Upper lobe of left lung (tissue), 6 donors: ENCODE results near the gene IL1RAPL2. TPM values are rescaled to one million over a fixed set of nuclear protein-coding genes. Genes with fewer than 3 reads are reported as not detected.

Experiments
- ATAC-seq, 2 donors: fragments of 200-7000 bp; cut with Tn5 transposase; one replicate each; pipeline ENCODE4 v1.9.1; 2022; ENCODE audit warnings: mild to moderate bottlenecking in 2 of 2, moderate library complexity in 2 of 2; ENCODE audit not compliant: low FRiP score in 2 of 2
- DNase-seq, 2 donors: peaks; one replicate each; pipeline ENCODE4 v3.0.0-alpha.2; 2019 to 2020
- H3K27ac ChIP-seq, 4 donors: fragments of 200-600 bp; sonication (generic); one replicate each; pipeline ENCODE4 v1.5.1; 2016 to 2019
- H3K27me3 ChIP-seq, 4 donors: fragments of 200-600 bp; sonication (generic); one replicate each; pipeline ENCODE4 v1.5.1; 2017 to 2019
- H3K36me3 ChIP-seq, 4 donors: fragments of 200-600 bp; sonication (generic); one replicate each; pipeline ENCODE4 v1.5.1; 2016 to 2019
- H3K4me1 ChIP-seq, 4 donors: fragments of 200-600 bp; sonication (generic); one replicate each; pipeline ENCODE4 v1.5.1; 2018 to 2019
- H3K4me3 ChIP-seq, 4 donors: fragments of 200-600 bp; sonication (generic); one replicate each; pipeline ENCODE4 v1.5.1; 2017 to 2019; ENCODE audit warnings: mild to moderate bottlenecking in 2 of 4, moderate library complexity in 1 of 4
- H3K9me3 ChIP-seq, 4 donors: fragments of 200-600 bp; sonication (generic); one replicate each; pipeline ENCODE4 v1.5.1; 2018 to 2019
- CTCF ChIP-seq, 6 experiments: fragments of 450-650 bp in 4 of 6; fragments of 200-600 bp in 2 of 6; sonication (generic) in 2 of 6; IDR thresholded peaks; one replicate each; pipeline ENCODE4 v1.5.1; 2016 to 2019; ENCODE audit warnings: antibody characterized with exemption in 6 of 6
- EP300 ChIP-seq, 4 donors: sonication (generic); formaldehyde crosslinking; IDR thresholded peaks; one replicate each; pipeline ENCODE4 v1.5.1; 2017; ENCODE audit warnings: antibody characterized with exemption in 4 of 4, control low read depth in 2 of 4
- POLR2A ChIP-seq, 4 donors: fragments of 450-650 bp; IDR thresholded peaks; one replicate each; pipeline ENCODE4 v1.5.1; 2016 to 2017; ENCODE audit warnings: antibody characterized with exemption in 4 of 4, mild to moderate bottlenecking in 2 of 4
- POLR2AphosphoS5 ChIP-seq, 2 donors: sonication (generic); formaldehyde crosslinking; IDR thresholded peaks; one replicate each; pipeline ENCODE4 v1.5.1; 2017; ENCODE audit warnings: antibody characterized with exemption in 2 of 2
- WGBS, 2 donors: methylation state at CpG; one replicate each; pipeline ENCODE4 v1.1.5; 2017 to 2018; 5-methylcytosine and 5-hydroxymethylcytosine counted together
- total RNA-seq, 6 donors: library from RNA; depleted of rRNA in 4 of 6; stranded (reverse); fragments of >200 nt in 4 of 6; gene quantifications; one replicate each; pipeline versions ENCODE4 v1.1.0 to v1.2.1, GENCODE V29; 2016 to 2021
- donor health status: DM: no; HTN: no; CAD: no; lungs with moderate emphysema.
- donor health status: DM: no; HTN: yes; CAD: no; lungs with severe emphysema.

Gene IL1RAPL2
- total RNA-seq, 6 donors from 2014 or later: not detected

GRCh38 chrX:105753411-105753810 lies 1187.4 kb downstream of the IL1RAPL2 start:
- ATAC-seq (no peak), DNase-seq (no peak)
- Histone ChIP-seq H3K4me3 (no peak overlapping the region), H3K27ac (no peak overlapping the region), H3K27me3 (no peaks in the 10 kb centered on the region), H3K36me3 (no peaks in the 10 kb centered on the region), H3K9me3 (no peaks in the 10 kb centered on the region), H3K4me1 (no peaks in the 10 kb centered on the region)
- TF ChIP-seq POLR2AphosphoS5 (IDR thresholded peaks at IDR 0.05) (no peak), CTCF (IDR thresholded peaks at IDR 0.05) (no peak), EP300 (IDR thresholded peaks at IDR 0.05) (no peak), POLR2A (IDR thresholded peaks at IDR 0.05) (no peak)
- WGBS, 2 donors: 63 to 78% methylated on average over 4 of the region's 4 CpGs

DNA sequence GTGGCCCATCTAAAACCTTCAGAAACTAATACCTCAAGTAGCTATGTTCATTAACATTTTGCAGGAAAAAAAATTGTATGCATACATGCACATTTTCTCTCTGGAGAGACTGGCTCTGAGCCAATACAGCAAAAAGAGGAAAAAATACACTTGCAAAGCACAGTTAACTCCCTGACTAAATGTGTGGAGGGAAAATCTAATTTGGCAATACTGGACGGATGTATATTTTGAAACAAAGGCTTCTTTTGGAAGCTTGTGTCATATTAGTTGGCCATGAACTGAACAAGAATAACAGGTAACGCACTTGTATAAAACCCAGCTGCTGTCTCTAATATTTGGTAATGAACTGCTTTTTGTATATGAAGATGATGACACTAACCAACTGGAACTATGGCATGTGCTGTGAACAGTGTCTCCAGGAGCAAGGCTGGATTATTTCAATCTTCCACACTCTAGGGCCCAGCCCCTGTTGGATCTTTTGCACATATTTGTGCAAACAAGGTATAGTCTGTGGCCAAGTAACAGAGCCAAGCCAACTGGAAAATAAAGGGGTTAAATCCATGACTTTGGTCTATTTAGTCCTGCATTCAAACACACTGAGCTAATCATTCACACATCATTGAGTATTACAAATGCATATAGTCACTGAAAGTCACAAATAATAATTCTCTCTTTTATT lies 1188.4 kb downstream of the IL1RAPL2 start:
- TF ChIP-seq POLR2AphosphoS5 (IDR thresholded peaks at IDR 0.05): no peak
- TF ChIP-seq POLR2A (IDR thresholded peaks at IDR 0.05): no peak
- no peak for TF ChIP-seq EP300 (IDR thresholded peaks at IDR 0.05)
- TF ChIP-seq CTCF (IDR thresholded peaks at IDR 0.05): no peak
- no peaks in the 10 kb centered on the region for H3K27me3 ChIP-seq
- DNase-seq (no peak), ATAC-seq (no peak)
- H3K27ac ChIP-seq: no peak overlapping the region
- H3K4me3 ChIP-seq: no peak overlapping the region
- WGBS, 2 donors: 68 to 70% methylated on average over 2 of the region's 2 CpGs
- no peaks in the 10 kb centered on the region for H3K4me1 ChIP-seq
- H3K36me3 ChIP-seq: no peaks in the 10 kb centered on the region
- no peaks in the 10 kb centered on the region for H3K9me3 ChIP-seq

DNA sequence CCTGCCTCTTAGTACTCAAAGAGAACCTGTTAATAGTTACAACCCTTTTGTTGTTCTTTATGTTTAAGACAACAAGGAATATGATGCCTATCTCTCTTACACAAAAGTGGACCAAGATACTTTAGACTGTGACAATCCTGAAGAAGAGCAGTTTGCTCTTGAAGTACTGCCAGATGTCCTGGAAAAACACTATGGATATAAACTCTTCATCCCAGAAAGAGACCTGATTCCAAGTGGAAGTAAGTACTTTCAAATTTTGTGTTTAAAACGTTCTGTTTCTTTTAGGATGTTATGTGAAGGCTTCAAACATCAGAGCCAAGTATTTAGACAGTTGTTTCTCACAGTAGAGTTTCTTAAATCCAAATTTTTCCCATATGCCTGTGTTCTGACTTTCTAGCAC lies 1189.1 kb downstream of the IL1RAPL2 start:
- ATAC-seq (no peak), DNase-seq (no peak)
- no peak overlapping the region for H3K27ac ChIP-seq
- TF ChIP-seq EP300 (IDR thresholded peaks at IDR 0.05): no peak
- H3K4me3 ChIP-seq: no peak overlapping the region
- no peaks in the 10 kb centered on the region for H3K36me3 ChIP-seq
- 19 to 23% methylated on average over 1 of the region's 1 CpG for WGBS, 2 donors
- H3K4me1 ChIP-seq: no peaks in the 10 kb centered on the region
- no peaks in the 10 kb centered on the region for H3K27me3 ChIP-seq
- H3K9me3 ChIP-seq: no peaks in the 10 kb centered on the region

- 67 to 83% methylated on average over 1 of the region's 1 CpG for WGBS, 2 donors
- TF ChIP-seq POLR2A (IDR thresholded peaks at IDR 0.05) (no peak), POLR2AphosphoS5 (IDR thresholded peaks at IDR 0.05) (no peak), EP300 (IDR thresholded peaks at IDR 0.05) (no peak), CTCF (IDR thresholded peaks at IDR 0.05) (no peak)
- DNase-seq: no peak
Observed at GRCh38 chrX:105758754-105759153, 1192.8 kb downstream of the IL1RAPL2 start.

GRCh38 chrX:105759598-105759997 lies 1193.6 kb downstream of the IL1RAPL2 start:
- Histone ChIP-seq H3K4me3 (no peak overlapping the region), H3K4me1 (no peaks in the 10 kb centered on the region), H3K27ac (no peak overlapping the region), H3K36me3 (no peaks in the 10 kb centered on the region), H3K9me3 (no peaks in the 10 kb centered on the region), H3K27me3 (no peaks in the 10 kb centered on the region)
- TF ChIP-seq EP300 (IDR thresholded peaks at IDR 0.05): no peak
- no peak for TF ChIP-seq CTCF (IDR thresholded peaks at IDR 0.05)
- TF ChIP-seq POLR2AphosphoS5 (IDR thresholded peaks at IDR 0.05): no peak
- no peak for TF ChIP-seq POLR2A (IDR thresholded peaks at IDR 0.05)
- WGBS, 2 donors: 53 to 73% methylated on average over 2 of the region's 2 CpGs
- DNase-seq (no peak), ATAC-seq (no peak)

More at GRCh38 chrX:105758754-105759153, 1192.8 kb downstream of the IL1RAPL2 start:
- Histone ChIP-seq H3K36me3 (no peaks in the 10 kb centered on the region), H3K27ac (no peak overlapping the region), H3K9me3 (no peaks in the 10 kb centered on the region), H3K4me1 (no peaks in the 10 kb centered on the region), H3K4me3 (no peak overlapping the region), H3K27me3 (no peaks in the 10 kb centered on the region)
- ATAC-seq: no peak
